Right kidney (tissue), 1 donor: ENCODE data around the gene MBP.
A peak's percentile ranks its signal among the peaks of the same experiment; 100 is the strongest.

Experiments
- DNase-seq: peaks from one replicate; pipeline ENCODE4 v3.0.0-alpha.2; 2016

Gene MBP

GRCh38 chr18:76986406-76986805 is 146.2 kb downstream of the MBP start:
- DNase-seq = no peak

- DNase-seq = no peak
Observed at GRCh38 chr18:76985951-76986236, 146.7 kb downstream of the MBP start.

GRCh38 chr18:76985156-76985950 is 147.2 kb downstream of the MBP start:
- DNase-seq = no peak

GRCh38 chr18:76984193-76985155 is 148.1 kb downstream of the MBP start:
- DNase-seq = no peak

GRCh38 chr18:76983613-76984051 is 149.0 kb downstream of the MBP start:
- DNase-seq = no peak

- DNase-seq = peak; percentile 67
Observed at GRCh38 chr18:76982841-76983583, 149.6 kb downstream of the MBP start.

GRCh38 chr18:76982038-76982437 is 150.5 kb downstream of the MBP start:
- no peak for DNase-seq

GRCh38 chr18:76981396-76981968 is 151.1 kb downstream of the MBP start:
- DNase-seq = no peak

GRCh38 chr18:76980663-76981395 is 151.8 kb downstream of the MBP start:
- no peak for DNase-seq

- no peak for DNase-seq
Observed at GRCh38 chr18:76979906-76980305, 152.7 kb downstream of the MBP start.

- no peak for DNase-seq
Observed at GRCh38 chr18:76979111-76979751, 153.4 kb downstream of the MBP start.

- DNase-seq = no peak
Observed at GRCh38 chr18:76978616-76979015, 154.0 kb downstream of the MBP start.

GRCh38 chr18:76977684-76978232 is 154.8 kb downstream of the MBP start:
- DNase-seq = no peak

- no peak for DNase-seq
Observed at GRCh38 chr18:76977108-76977621, 155.4 kb downstream of the MBP start.

- DNase-seq = no peak
Observed at GRCh38 chr18:76975577-76976110, 156.9 kb downstream of the MBP start.

GRCh38 chr18:76974386-76974785 is 158.2 kb downstream of the MBP start:
- no peak for DNase-seq

- no peak for DNase-seq
Observed at GRCh38 chr18:76973520-76974266, 158.9 kb downstream of the MBP start.

- DNase-seq = no peak
Observed at GRCh38 chr18:76972846-76973519, 159.6 kb downstream of the MBP start.

- DNase-seq = no peak
Observed at GRCh38 chr18:76972241-76972640, 160.3 kb downstream of the MBP start.
